GM23338 (cell line): ENCODE results near the gene EGLN2. TPM values are rescaled to one million over a fixed set of nuclear protein-coding genes. Genes with fewer than 3 reads are reported as not detected.
"Not testable (repeated sequence)": the region's sequence is repeated elsewhere in the genome, so short reads cannot be mapped to it uniquely, and the experiment has no call there.

Source experiments
- ATAC-seq: fragments of 200-7000 bp; cut with Tn5 transposase; 3 replicates; pipeline ENCODE4 v1.9.1; 2020
- DNase-seq: peaks from one replicate; pipeline ENCODE4 v3.0.0-alpha.2; 2015; ENCODE audit warnings: low spot score
- H2AFZ ChIP-seq: fragments of 200-600 bp; sonication (generic); 2 replicates; pipeline ENCODE4 v1.8.0; 2016; ENCODE audit warnings: antibody characterized with exemption, mild to moderate bottlenecking, moderate library complexity
- H3F3A ChIP-seq: fragments of 200-600 bp; sonication (generic); replicated peaks from 2 replicates; pipeline ENCODE4 v1.8.0; 2017; ENCODE audit warnings: antibody characterized with exemption, mixed run types, low read depth
- H3K27ac ChIP-seq: fragments of 200-600 bp; sonication (generic); 2 replicates; pipeline ENCODE4 v1.6.1; 2016; ENCODE audit warnings: low read depth
- H3K27me3 ChIP-seq: fragments of 200-600 bp; sonication (generic); 2 replicates; pipeline ENCODE4 v1.8.0; 2016; ENCODE audit warnings: mild to moderate bottlenecking, mixed run types, moderate library complexity; ENCODE audit not compliant: insufficient read depth
- H3K36me3 ChIP-seq: fragments of 200-600 bp; sonication (generic); 2 replicates; pipeline ENCODE4 v1.8.0; 2016; ENCODE audit warnings: mild to moderate bottlenecking; ENCODE audit not compliant: insufficient read depth
- H3K4me1 ChIP-seq: fragments of 200-600 bp; sonication (generic); 2 replicates; pipeline ENCODE4 v1.8.0; 2016; ENCODE audit warnings: mild to moderate bottlenecking, moderate library complexity; ENCODE audit not compliant: insufficient read depth
- H3K4me2 ChIP-seq: fragments of 200-600 bp; sonication (generic); 2 replicates; pipeline ENCODE4 v1.7.1; 2017; ENCODE audit warnings: mixed run types
- H3K4me3 ChIP-seq: fragments of 200-600 bp; sonication (generic); 2 replicates; pipeline ENCODE4 v1.6.1; 2016; ENCODE audit warnings: mixed run types
- H3K79me2 ChIP-seq: fragments of 200-600 bp; sonication (generic); replicated peaks from 2 replicates; pipeline ENCODE4 v1.8.0; 2017; ENCODE audit warnings: mild to moderate bottlenecking; ENCODE audit not compliant: insufficient read depth
- H3K9me2 ChIP-seq: fragments of 200-600 bp; sonication (generic); 2 replicates; pipeline ENCODE4 v1.8.0; 2017; ENCODE audit not compliant: insufficient read depth
- H4K20me1 ChIP-seq: fragments of 200-600 bp; sonication (generic); replicated peaks from 2 replicates; pipeline ENCODE4 v1.8.0; 2017; ENCODE audit warnings: mild to moderate bottlenecking; ENCODE audit not compliant: insufficient read depth
- H3K27ac Mint-ChIP-seq: 2 replicates; pipeline ENCODE4 v1.8.0; 2020; ENCODE audit warnings: inconsistent platforms, mild to moderate bottlenecking, moderate library complexity, mixed read lengths
- H3K27me3 Mint-ChIP-seq: 3 replicates; pipeline ENCODE4 v1.8.0; 2022; ENCODE audit warnings: low read depth, mild to moderate bottlenecking, moderate library complexity, mixed read lengths, inconsistent platforms; ENCODE audit not compliant: insufficient read depth, poor library complexity
- H3K36me3 Mint-ChIP-seq: 3 replicates; pipeline ENCODE4 v1.8.0; 2021; ENCODE audit warnings: low read depth, mild to moderate bottlenecking, inconsistent platforms, moderate library complexity, mixed read lengths
- H3K4me1 Mint-ChIP-seq: 3 replicates; pipeline ENCODE4 v1.8.0; 2020; ENCODE audit warnings: mild to moderate bottlenecking, inconsistent platforms, mixed read lengths
- H3K4me3 Mint-ChIP-seq: 3 replicates; pipeline ENCODE4 v1.8.0; 2021; ENCODE audit warnings: moderate library complexity, mild to moderate bottlenecking, inconsistent platforms, mixed read lengths
- H3K9me3 Mint-ChIP-seq: 3 replicates; pipeline ENCODE4 v1.8.0; 2020; ENCODE audit warnings: moderate library complexity, mild to moderate bottlenecking, inconsistent platforms, mixed read lengths
- polyA plus RNA-seq: library from polyadenylated mRNA; unstranded; fragments of >200 nt; fragmentation: Nextera tagmentation; extraction: Ambion mirVana; gene quantifications from 2 replicates; pipeline ENCODE4 v1.2.1, GENCODE V29; 2016
- total RNA-seq: library from RNA; depleted of rRNA; stranded (reverse); fragments of >200 nt; shearing (Covaris generic); gene quantifications from 2 replicates; pipeline ENCODE4 v1.2.3, GENCODE V29; 2014; rRNA removed

EGLN2 gene
- total and polyA plus RNA-seq, 2 experiments from 2014 or later: 59.9 to 118 TPM

- H3K36me3 ChIP-seq, H3K27ac ChIP-seq, H4K20me1 ChIP-seq, H3K9me2 ChIP-seq, H3K9me3 Mint-ChIP-seq, H3F3A ChIP-seq, H3K4me1 ChIP-seq, H2AFZ ChIP-seq, DNase-seq, H3K36me3 Mint-ChIP-seq, H3K27ac Mint-ChIP-seq, ATAC-seq, H3K4me3 Mint-ChIP-seq, H3K79me2 ChIP-seq, H3K4me2 ChIP-seq, H3K4me1 Mint-ChIP-seq, H3K4me3 ChIP-seq: not testable (repeated sequence)
- H3K27me3 ChIP-seq: peaks cover 20% of the 10 kb centered on the region
- peaks cover 33% of the 10 kb centered on the region for H3K27me3 Mint-ChIP-seq
Observed at GRCh38 chr19:40852467-40853152, 53.6 kb downstream of the EGLN2 start.

Other genes starting within 250 kb of the EGLN2 start
- gene SHKBP1, start 222.3 kb upstream of the EGLN2 start, total RNA-seq: 60.0 and 63.2 TPM in 2 replicates
- 69.8 and 74.6 TPM in 2 replicates for gene SHKBP1, start 222.3 kb upstream of the EGLN2 start, polyA plus RNA-seq
- 53.2 and 65.0 TPM in 2 replicates for gene LTBP4, start 197.8 kb upstream of the EGLN2 start, total RNA-seq
- gene LTBP4, start 197.8 kb upstream of the EGLN2 start, polyA plus RNA-seq: 48.4 and 50.3 TPM in 2 replicates
- gene NUMBL, start 108.5 kb upstream of the EGLN2 start, total RNA-seq: 21.6 and 28.5 TPM in 2 replicates
- gene NUMBL, start 108.5 kb upstream of the EGLN2 start, polyA plus RNA-seq: 8.5 and 9.6 TPM in 2 replicates
- 42.6 and 59.6 TPM in 2 replicates for gene COQ8B, start 82.3 kb upstream of the EGLN2 start, total RNA-seq
- gene COQ8B, start 82.3 kb upstream of the EGLN2 start, polyA plus RNA-seq: 13.4 and 13.9 TPM in 2 replicates
- 9.8 and 12.6 TPM in 2 replicates for gene ITPKC, start 82.1 kb upstream of the EGLN2 start, total RNA-seq
- 5.3 and 5.4 TPM in 2 replicates for gene ITPKC, start 82.1 kb upstream of the EGLN2 start, polyA plus RNA-seq
- 10.3 and 14.9 TPM in 2 replicates for gene ACTMAP, start 48.7 kb upstream of the EGLN2 start, total RNA-seq
- 16.7 and 17.9 TPM in 2 replicates for gene ACTMAP, start 48.7 kb upstream of the EGLN2 start, polyA plus RNA-seq
- 239 and 295 TPM in 2 replicates for gene SNRPA, start 48.0 kb upstream of the EGLN2 start, total RNA-seq
- gene SNRPA, start 48.0 kb upstream of the EGLN2 start, polyA plus RNA-seq: 321 and 326 TPM in 2 replicates
- gene MIA, start 23.7 kb upstream of the EGLN2 start, total RNA-seq: not detected in 2 replicates
- gene MIA, start 23.7 kb upstream of the EGLN2 start, polyA plus RNA-seq: not detected in 2 replicates
- gene RAB4B, start 20.9 kb upstream of the EGLN2 start, total RNA-seq: 27.4 and 32.6 TPM in 2 replicates
- 23.0 and 29.0 TPM in 2 replicates for gene RAB4B, start 20.9 kb upstream of the EGLN2 start, polyA plus RNA-seq
- not detected in 2 replicates for gene CYP2A6, start 51.3 kb downstream of the EGLN2 start, total RNA-seq
- gene CYP2A6, start 51.3 kb downstream of the EGLN2 start, polyA plus RNA-seq: 0.39 TPM in 1 of 2 replicates, not detected in the other
- 4.8 TPM in 1 of 2 replicates, not detected in the other for gene CYP2A7, start 83.0 kb downstream of the EGLN2 start, total RNA-seq
- not detected in 2 replicates for gene CYP2A7, start 83.0 kb downstream of the EGLN2 start, polyA plus RNA-seq
- gene CYP2B6, start 192.1 kb downstream of the EGLN2 start, total RNA-seq: 1.2 and 8.4 TPM in 2 replicates
- gene CYP2B6, start 192.1 kb downstream of the EGLN2 start, polyA plus RNA-seq: 2.9 and 3.9 TPM in 2 replicates